Breast epithelium (tissue), 3 donors: ENCODE measurements around the gene MIOX.

Experiments
- CTCF ChIP-seq, 3 donors: fragments of 450-650 bp; IDR thresholded peaks; one replicate each; pipeline ENCODE4 v1.5.1; 2016 to 2017; ENCODE audit warnings: antibody characterized with exemption in 3 of 3, mild to moderate bottlenecking in 3 of 3, moderate library complexity in 3 of 3
- POLR2A ChIP-seq: fragments of 450-650 bp; IDR thresholded peaks from one replicate; pipeline ENCODE4 v1.6.1; 2016; ENCODE audit warnings: antibody characterized with exemption, mild to moderate bottlenecking, moderate library complexity
- POLR2AphosphoS5 ChIP-seq, 3 donors: sonication (generic); formaldehyde crosslinking; IDR thresholded peaks; one replicate each; pipeline ENCODE4 v1.6.1; 2017; ENCODE audit warnings: antibody characterized with exemption in 3 of 3

- TF ChIP-seq CTCF (IDR thresholded peaks at IDR 0.05), result no peak
- no peak for TF ChIP-seq POLR2A
- no peak for TF ChIP-seq POLR2AphosphoS5 (IDR thresholded peaks at IDR 0.05)
Observed at GRCh38 chr22:50521710-50522109, 35.1 kb downstream of the MIOX start.
